Activated T-cell treated with anti-CD3 and anti-CD28 coated beads, Interleukin-2, amount 50 U/mL, for 4 hours (primary cell): Measurements from ENCODE around the gene TMEM62. TPM values are rescaled to one million over a fixed set of nuclear protein-coding genes. Genes with fewer than 3 reads are reported as not detected.

Experiments used
- ATAC-seq, 2 donors: fragments of 200-7000 bp; cut with Tn5 transposase; one replicate each; pipeline ENCODE4 v1.10.0; 2021
- DNase-seq: peaks from one replicate; pipeline ENCODE4 v3.0.0-alpha.2; 2020
- H3K27me3 Mint-ChIP-seq: one replicate; pipeline ENCODE4 v1.8.0; 2021; ENCODE audit warnings: low read depth, mixed read lengths
- H3K36me3 Mint-ChIP-seq: one replicate; pipeline ENCODE4 v1.8.0; 2022; ENCODE audit warnings: mixed read lengths; ENCODE audit not compliant: insufficient read depth
- H3K4me1 Mint-ChIP-seq: one replicate; pipeline ENCODE4 v1.8.0; 2021; ENCODE audit warnings: low read depth, mixed read lengths
- H3K4me3 Mint-ChIP-seq: one replicate; pipeline ENCODE4 v1.8.0; 2021; ENCODE audit warnings: mild to moderate bottlenecking, moderate library complexity, mixed read lengths
- H3K9me3 Mint-ChIP-seq: one replicate; pipeline ENCODE4 v1.8.0; 2021; ENCODE audit warnings: mixed read lengths
- total RNA-seq, 3 donors: library from RNA; stranded (reverse); gene quantifications; one replicate each; pipeline ENCODE4 v1.2.1, GENCODE V29; 2021

The TMEM62 gene
- total RNA-seq, 3 donors from 2014 or later: 7.9 to 10.5 (median 9.4) TPM

DNA sequence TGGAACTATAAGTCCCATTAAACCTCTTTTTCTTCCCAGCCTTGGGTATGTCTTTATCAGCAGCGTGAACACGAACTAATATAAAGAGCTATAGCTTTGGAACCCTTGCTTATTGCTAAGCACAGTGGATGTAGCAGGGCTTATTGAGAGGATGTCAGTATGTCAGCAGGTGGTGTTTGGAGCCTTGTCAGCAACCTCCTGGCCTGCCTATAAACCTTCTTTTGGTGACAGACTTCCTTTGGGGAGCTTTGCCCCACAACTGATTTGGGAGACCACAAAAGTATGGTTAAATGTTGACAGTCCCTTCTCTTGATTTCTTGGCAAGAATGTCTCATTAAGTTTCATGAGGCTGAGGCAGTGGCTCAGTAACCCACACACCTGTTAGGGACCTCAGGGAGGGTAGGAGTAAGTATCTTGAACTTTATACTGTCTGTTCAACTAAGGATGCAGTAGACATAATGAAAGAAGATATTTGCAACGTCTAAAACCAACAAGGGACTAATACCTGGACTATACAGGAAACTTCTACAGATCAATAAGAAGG, 66.6 kb downstream of the TMEM62 start:
- DNase-seq (no peak), ATAC-seq (no peak)
- H3K9me3 Mint-ChIP-seq: peaks cover 7% of the 10 kb centered on the region
- H3K27me3 Mint-ChIP-seq: no peaks in the 10 kb centered on the region
- H3K4me3 Mint-ChIP-seq: no peak overlapping the region
- peaks cover 4% of the 10 kb centered on the region for H3K4me1 Mint-ChIP-seq
- H3K36me3 Mint-ChIP-seq: peaks cover 23% of the 10 kb centered on the region

DNA sequence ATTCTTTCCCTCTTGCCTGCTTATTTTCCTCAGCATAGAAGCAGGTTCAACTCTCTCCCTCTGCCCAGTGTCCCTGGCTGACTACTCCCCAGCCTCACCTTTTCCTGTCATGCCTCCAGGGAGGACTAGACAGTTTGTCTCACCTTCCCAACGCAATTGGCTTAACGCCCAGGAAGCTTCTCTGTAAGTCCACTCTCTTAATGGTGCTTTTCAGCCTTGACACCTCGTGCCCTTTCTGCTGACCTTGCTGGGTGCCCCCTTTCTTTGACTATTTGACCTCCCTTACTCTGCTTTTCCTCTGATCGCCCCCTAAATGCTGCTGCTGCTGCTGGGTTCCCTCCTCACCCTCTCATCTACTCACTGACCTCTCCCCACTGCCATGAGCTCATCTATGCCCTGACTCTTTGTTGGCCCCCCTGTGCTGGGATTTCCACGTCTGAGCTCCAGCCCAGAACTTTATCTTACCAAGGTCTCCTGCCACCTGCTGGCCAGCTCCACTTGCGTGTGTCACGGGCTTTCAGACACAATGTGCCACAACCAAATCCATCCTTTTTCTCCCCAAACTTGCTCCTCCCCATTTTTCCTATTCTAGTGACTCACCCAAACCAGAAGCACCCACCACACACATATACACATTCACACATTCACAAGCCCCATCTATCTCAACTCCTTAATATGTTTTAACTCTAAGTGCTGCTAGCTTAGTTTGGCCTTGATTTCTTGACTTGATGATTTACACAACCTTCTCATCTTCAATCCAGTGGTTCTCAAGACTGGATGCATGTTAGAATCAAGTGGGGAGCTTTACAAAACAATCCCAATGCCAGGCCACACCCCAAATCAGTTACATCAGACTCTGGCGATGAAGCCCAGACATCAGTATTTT, 70.9 kb downstream of the TMEM62 start:
- Mint-ChIP-seq H3K36me3 (no peaks in the 10 kb centered on the region), H3K4me3 (no peak overlapping the region)

DNA sequence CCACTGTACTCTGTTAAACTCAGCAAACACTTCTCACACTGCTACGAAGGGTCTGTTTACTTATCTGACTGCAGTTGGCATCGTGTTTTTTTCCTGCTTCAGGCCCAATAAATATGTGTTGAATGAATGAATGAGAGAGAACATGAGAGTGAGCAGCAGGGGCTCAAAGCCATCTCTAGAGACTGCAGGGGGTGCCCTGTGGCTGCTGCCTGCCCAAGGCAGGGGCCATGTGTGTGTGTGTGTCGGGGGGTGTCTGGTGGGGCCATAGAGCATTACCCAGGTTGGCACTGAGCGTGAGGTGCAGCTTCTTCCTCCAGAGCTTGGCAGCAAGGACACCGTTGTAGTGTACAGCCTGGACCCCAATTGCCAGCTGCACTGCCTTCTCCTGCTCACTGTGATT, 72.7 kb downstream of the TMEM62 start:
- Mint-ChIP-seq H3K36me3 (no peaks in the 10 kb centered on the region), H3K4me1 (peaks cover 4% of the 10 kb centered on the region), H3K9me3 (no peaks in the 10 kb centered on the region), H3K27me3 (peaks cover 24% of the 10 kb centered on the region), H3K4me3 (no peak overlapping the region)
- no peak for ATAC-seq
- DNase-seq: no peak

More for the DNA sequence above, 70.9 kb downstream of the TMEM62 start:
- ATAC-seq (peak; percentile 51 to 73), DNase-seq (peak; percentile 44)
- H3K4me1 Mint-ChIP-seq: peaks cover 4% of the 10 kb centered on the region
- H3K9me3 Mint-ChIP-seq: no peaks in the 10 kb centered on the region
- peaks cover 12% of the 10 kb centered on the region for H3K27me3 Mint-ChIP-seq

DNA sequence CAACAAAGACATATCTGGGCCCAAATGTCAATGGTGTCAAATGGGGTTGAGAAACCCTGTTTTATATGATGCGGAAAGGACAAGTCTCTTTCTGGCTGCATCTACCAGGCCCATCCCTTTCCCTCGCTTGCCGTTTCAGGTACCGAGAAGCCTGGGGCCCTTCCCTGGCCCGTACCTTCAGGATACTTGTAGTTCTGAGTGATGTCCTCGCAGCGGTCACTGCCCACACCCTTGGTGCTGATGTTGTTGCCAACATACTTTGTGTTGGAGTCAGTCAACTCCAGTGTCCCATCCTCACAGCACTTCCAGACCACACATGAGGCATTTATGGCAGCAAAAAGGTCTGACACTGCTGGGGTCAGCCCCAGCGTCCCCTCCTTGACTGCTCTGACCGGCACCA, 73.6 kb downstream of the TMEM62 start:
- no peaks in the 10 kb centered on the region for H3K9me3 Mint-ChIP-seq
- DNase-seq: no peak
- H3K36me3 Mint-ChIP-seq: no peaks in the 10 kb centered on the region
- H3K4me3 Mint-ChIP-seq: no peak overlapping the region
- ATAC-seq: no peak
- peaks cover 4% of the 10 kb centered on the region for H3K4me1 Mint-ChIP-seq
- H3K27me3 Mint-ChIP-seq: peaks cover 25% of the 10 kb centered on the region

DNA sequence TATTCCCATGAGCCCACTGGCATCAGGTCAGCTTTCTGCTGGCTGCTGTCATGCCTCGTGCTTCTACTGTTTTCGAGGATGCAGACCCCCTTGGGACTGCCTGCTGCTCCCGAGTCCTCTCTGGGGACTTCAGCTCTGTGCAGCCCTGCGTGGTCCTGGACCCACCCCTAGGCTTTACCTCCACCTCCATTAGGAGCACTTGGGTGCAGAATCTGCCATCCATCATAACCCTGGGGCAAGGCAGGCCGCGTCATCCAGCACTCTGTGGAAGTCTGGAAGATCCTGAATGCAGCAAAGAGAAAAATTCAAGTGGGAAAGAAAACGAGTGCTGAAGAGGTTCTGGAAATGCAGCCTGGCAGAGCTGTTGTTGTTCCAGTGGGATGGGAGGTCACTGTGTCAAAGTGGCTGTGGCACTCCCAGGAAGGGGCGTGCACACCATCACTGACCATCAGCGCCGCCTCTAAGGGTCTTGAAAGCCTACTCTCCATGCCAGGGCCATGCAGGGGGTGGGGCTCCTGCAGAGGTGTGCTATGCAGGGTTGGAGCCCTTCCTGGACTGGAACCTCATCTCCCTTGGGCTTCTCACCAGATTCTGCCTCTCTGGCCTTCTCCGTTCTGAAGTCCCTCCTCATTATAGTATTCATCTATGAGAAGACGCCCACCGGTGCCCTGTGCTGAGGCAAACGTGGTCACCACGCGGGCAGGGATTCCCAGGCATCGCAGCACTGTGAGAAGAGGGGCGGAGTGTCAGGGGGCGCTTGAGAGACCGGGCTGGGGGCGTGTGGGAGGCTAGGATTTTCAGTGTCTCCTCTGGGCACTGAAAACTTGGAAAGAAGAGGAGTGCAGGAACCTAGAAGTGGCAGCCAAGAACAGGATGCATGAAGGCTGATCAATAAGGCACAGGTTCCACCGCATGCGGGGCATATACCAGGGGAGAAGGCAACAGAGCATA, 74.9 kb downstream of the TMEM62 start:
- Mint-ChIP-seq H3K9me3 (no peaks in the 10 kb centered on the region), H3K4me1 (peaks cover 4% of the 10 kb centered on the region), H3K36me3 (no peaks in the 10 kb centered on the region), H3K27me3 (peaks cover 25% of the 10 kb centered on the region), H3K4me3 (no peak overlapping the region)
- DNase-seq (no peak), ATAC-seq (no peak)

DNA sequence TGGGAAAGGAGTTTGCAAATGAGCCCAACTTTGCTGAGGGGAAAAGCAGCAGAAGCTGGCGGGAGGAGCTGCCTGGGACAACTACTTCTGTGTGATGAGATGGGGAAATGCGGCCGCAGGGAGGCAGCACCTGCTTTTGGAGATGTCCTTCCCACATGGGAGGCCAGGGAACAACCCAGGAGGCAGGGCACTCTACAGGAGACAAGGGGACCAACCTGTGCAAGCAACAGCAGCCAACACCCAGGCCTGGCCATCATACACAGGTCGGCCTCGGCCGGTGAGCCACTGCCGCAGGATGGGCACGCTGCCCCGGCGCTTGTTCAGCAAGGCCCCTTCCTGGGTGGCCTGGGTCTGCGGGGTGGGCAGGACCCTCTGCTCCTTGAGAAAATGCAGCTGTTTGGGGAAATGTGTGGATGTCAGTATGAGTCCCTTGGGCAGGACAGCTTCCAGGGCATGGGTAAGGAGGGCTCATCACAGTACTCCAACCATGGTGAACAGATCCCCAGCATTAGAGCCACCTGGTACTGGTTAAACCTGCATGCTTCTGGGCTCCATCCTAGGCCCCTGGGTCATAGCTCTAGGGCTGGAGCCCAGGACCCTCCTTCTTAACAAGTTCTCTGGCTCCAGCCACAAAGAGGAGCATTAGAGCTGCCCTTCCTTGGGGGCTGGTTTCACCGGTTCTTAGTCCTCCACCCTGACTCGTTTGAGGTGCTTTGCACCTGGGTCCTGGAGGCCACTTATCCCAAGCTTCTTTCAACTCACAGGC, 75.9 kb downstream of the TMEM62 start:
- ATAC-seq (no peak), DNase-seq (no peak)
- Mint-ChIP-seq H3K27me3 (peaks cover 25% of the 10 kb centered on the region), H3K4me3 (no peak overlapping the region), H3K36me3 (no peaks in the 10 kb centered on the region), H3K4me1 (peaks cover 2% of the 10 kb centered on the region), H3K9me3 (no peaks in the 10 kb centered on the region)

DNA sequence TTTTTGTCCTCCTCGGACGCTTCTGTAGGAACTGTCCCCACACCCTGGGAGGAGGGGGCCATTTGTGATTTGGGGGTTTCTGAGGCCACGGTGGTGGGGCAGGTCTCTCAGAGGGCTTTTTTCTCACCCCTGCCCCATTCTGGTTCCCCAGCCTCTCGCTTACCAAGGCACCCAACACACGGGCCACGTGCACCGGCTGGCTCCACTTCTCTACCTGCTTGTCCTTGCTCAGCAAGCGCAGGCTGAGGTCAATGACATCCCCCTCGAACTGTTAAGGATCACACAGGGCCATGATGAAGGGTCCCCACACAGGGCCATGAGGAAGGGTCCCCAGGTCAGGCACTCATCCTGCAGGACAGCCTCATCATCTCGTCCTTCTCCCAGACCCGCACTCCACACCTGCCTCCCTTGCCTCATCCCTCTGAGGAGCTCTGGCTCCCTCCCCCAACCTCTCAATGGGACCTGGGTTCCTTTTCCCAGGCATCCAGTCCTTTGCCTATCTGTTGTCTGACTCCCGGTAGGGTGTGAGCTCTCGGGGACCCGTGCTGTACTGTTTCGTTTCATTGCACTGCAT, 76.9 kb downstream of the TMEM62 start:
- DNase-seq (no peak), ATAC-seq (no peak)
- Mint-ChIP-seq H3K27me3 (peaks cover 25% of the 10 kb centered on the region), H3K4me1 (no peaks in the 10 kb centered on the region), H3K4me3 (no peak overlapping the region), H3K9me3 (no peaks in the 10 kb centered on the region), H3K36me3 (no peaks in the 10 kb centered on the region)

DNA sequence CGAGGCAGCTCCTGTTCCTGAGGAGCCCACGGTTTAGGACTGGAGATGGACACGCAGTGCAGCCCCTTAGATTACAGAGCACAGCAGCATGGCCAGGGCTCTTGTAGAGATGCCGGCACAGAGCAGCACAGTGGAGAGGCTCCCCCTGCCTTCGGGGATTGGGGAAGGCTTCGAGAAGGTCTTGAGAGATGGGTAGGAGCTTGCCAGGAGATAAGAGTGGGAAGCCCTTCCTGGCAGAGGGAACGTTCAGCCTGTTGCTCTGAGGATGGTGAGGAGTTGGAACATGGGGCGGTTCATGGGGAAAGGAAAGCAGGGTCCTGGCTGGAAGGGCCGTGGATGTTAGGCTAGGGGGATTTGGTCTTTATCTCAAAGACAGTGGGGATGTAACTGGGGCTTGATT, 77.4 kb downstream of the TMEM62 start:
- ATAC-seq (no peak), DNase-seq (no peak)
- H3K27me3 Mint-ChIP-seq: peaks cover 25% of the 10 kb centered on the region

DNA sequence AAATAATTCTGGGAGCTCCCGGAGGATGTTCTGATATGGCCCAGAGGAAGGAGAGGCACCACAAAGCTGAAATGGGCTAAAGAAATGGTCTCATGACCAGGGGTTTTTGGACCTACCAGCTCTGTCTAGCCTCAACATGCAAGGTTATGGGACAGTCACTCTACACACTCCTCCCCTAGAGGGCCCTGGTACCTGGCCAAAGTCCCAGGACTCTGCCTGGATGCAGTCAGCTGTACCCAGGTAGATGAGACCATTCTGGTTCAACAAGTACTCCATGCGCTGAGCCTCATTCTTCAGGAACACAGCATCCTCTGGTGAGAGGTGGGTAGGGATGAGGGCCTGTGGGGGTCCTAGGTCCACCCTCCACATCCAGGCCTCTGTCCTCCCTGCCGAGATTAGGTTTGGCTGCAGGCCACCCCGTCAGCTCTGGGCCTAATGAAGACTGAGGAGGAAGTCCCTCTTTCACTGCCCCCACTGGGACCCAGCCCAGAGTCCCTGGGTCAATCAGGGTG, 77.9 kb downstream of the TMEM62 start:
- no peaks in the 10 kb centered on the region for H3K4me1 Mint-ChIP-seq
- peaks cover 25% of the 10 kb centered on the region for H3K27me3 Mint-ChIP-seq
- H3K9me3 Mint-ChIP-seq: no peaks in the 10 kb centered on the region
- DNase-seq (no peak), ATAC-seq (no peak)
- no peak overlapping the region for H3K4me3 Mint-ChIP-seq
- no peaks in the 10 kb centered on the region for H3K36me3 Mint-ChIP-seq

More for the DNA sequence above, 77.4 kb downstream of the TMEM62 start:
- no peaks in the 10 kb centered on the region for H3K4me1 Mint-ChIP-seq
- no peak overlapping the region for H3K4me3 Mint-ChIP-seq
- H3K9me3 Mint-ChIP-seq: no peaks in the 10 kb centered on the region
- no peaks in the 10 kb centered on the region for H3K36me3 Mint-ChIP-seq

DNA sequence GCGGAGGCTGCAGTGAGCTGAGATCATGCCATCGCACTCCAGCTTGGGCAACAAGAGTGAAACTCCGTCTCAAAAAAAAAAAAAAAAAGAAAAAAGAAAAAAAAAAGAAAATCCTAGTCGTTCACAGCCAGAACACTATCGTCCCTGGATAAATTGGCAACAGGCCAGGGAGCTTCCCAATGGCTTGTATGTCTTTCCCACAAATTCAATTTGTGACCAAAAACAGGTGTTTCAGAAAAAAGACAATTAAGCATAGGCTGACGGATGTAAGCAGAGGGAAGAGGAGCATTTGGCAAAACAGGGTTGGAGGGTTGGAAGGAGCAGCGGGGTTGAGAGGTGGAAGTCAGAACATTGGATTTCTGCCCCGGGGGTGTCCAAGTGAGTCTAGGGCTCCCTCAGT, 78.9 kb downstream of the TMEM62 start:
- no peaks in the 10 kb centered on the region for H3K36me3 Mint-ChIP-seq
- peaks cover 25% of the 10 kb centered on the region for H3K27me3 Mint-ChIP-seq
- DNase-seq (no peak), ATAC-seq (no peak)
- H3K9me3 Mint-ChIP-seq: no peaks in the 10 kb centered on the region
- no peaks in the 10 kb centered on the region for H3K4me1 Mint-ChIP-seq
- H3K4me3 Mint-ChIP-seq: no peak overlapping the region

DNA sequence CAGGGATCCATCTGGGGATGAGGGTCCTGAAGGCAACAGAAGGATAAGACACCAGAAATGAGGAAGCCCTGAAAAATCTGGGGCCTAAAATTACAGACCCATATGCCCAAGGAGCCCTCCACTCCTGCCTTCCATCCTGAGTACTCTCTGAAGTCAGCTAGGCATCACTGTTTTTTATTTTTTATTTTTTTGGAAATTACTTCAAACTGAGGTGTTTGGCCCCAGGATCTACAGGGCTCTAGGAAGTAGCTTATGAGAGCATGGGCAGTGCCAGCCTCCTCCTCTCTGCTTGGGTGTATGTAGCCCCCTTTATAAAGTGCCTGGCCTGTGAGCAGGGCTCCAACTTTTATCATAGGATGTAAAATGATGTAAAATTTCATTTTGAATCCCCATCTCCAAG, 79.6 kb downstream of the TMEM62 start:
- no peak overlapping the region for H3K4me3 Mint-ChIP-seq
- H3K4me1 Mint-ChIP-seq: no peaks in the 10 kb centered on the region
- peaks cover 23% of the 10 kb centered on the region for H3K27me3 Mint-ChIP-seq
- no peaks in the 10 kb centered on the region for H3K36me3 Mint-ChIP-seq
- no peaks in the 10 kb centered on the region for H3K9me3 Mint-ChIP-seq
- no peak for DNase-seq
- no peak for ATAC-seq

DNA sequence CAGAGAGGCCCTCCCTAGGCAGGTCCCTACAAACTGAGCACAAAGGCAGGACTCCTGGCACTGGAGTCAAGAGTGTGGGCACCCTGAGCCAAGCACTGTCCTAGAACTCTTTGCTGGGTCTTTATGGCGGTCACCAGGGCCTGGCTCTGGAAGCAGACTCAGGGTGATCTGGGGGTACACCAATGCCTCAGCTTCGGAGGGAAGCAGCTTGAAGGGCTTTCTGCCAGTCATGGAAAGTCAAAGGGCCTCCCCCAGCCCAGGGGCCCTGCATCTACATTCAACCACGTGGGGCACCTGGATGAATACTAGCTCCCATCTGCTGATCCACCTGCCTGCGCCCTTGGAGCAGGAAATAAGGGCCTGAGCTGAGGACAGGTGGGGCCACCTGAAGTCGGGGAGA, 80.1 kb downstream of the TMEM62 start:
- Mint-ChIP-seq H3K4me3 (no peak overlapping the region), H3K36me3 (no peaks in the 10 kb centered on the region), H3K27me3 (peaks cover 23% of the 10 kb centered on the region), H3K4me1 (no peaks in the 10 kb centered on the region), H3K9me3 (no peaks in the 10 kb centered on the region)
- ATAC-seq: no peak
- DNase-seq: no peak

DNA sequence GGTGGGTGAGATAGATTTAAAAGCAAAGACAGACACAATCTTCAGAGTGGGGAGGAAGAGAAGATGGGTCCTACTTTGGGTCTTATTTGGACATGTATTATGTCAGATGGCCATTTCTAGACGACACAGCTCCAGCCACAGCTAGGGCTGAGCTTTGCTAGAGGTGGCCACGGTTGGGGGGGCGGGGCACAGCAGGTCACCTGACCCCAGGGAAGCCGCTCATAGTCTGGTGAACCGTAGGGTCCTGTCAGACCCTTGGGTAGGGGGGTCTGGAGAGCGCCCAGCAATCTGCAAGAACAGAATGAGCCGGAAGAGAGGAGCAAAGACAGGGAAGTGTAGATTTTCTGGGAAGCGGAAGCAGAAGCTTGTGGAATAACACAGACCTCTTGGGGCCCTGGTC, 80.8 kb downstream of the TMEM62 start:
- no peaks in the 10 kb centered on the region for H3K36me3 Mint-ChIP-seq

More for the DNA sequence above, 80.8 kb downstream of the TMEM62 start:
- H3K4me1 Mint-ChIP-seq: no peaks in the 10 kb centered on the region
- no peak overlapping the region for H3K4me3 Mint-ChIP-seq
- DNase-seq: no peak
- no peaks in the 10 kb centered on the region for H3K9me3 Mint-ChIP-seq
- ATAC-seq: no peak
- peaks cover 16% of the 10 kb centered on the region for H3K27me3 Mint-ChIP-seq
